ENCODE measurements around the gene KCNQ1. TPM values are rescaled to one million over a fixed set of nuclear protein-coding genes. Genes with fewer than 3 reads are reported as not detected.

Gene KCNQ1
- polyA plus RNA-seq, 1 donor from 2014 or later = not detected

- H3K9me3 ChIP-seq (ENCODE audit: low read length) = no peaks in the 10 kb centered on the region
- no peak overlapping the region for H2AFZ ChIP-seq (ENCODE audit: low read depth, low read length)
- no peaks in the 10 kb centered on the region for H3K9me2 ChIP-seq (ENCODE audit: insufficient read depth, low read length)
- no peaks in the 10 kb centered on the region for H4K20me1 ChIP-seq (ENCODE audit: insufficient read depth)
- H3K9ac ChIP-seq (ENCODE audit: low read length) = no peak overlapping the region
- no peaks in the 10 kb centered on the region for H3F3A ChIP-seq (ENCODE audit: insufficient read depth, low read length, poor library complexity, severe bottlenecking)
- peaks cover 20% of the 10 kb centered on the region for H3K27me3 ChIP-seq (ENCODE audit: insufficient read depth, low read depth, low read length)
- no peaks in the 10 kb centered on the region for H3K36me3 ChIP-seq (ENCODE audit: insufficient read depth, low read length)
- H3K4me2 ChIP-seq (ENCODE audit: low read length) = no peak overlapping the region
- H3K4me3 ChIP-seq (ENCODE audit: low read length) = no peak overlapping the region
- H3K27ac ChIP-seq (ENCODE audit: low read length) = no peak overlapping the region
- no peak for TF ChIP-seq EP300 (conservative IDR thresholded peaks at IDR 0.05; ENCODE audit: poor library complexity, severe bottlenecking)
- TF ChIP-seq TAF1 (IDR thresholded peaks at IDR 0.05; ENCODE audit: low read depth) = no peak
- no peak for TF ChIP-seq MXI1 (conservative IDR thresholded peaks at IDR 0.05; ENCODE audit: poor library complexity, severe bottlenecking)
- TF ChIP-seq POLR2AphosphoS5 (IDR thresholded peaks at IDR 0.05) = no peak
- TF ChIP-seq EZH2 (IDR thresholded peaks at IDR 0.05; ENCODE audit: borderline replicate concordance, insufficient read depth, low read length, poor library complexity, severe bottlenecking) = no peak
- TF ChIP-seq, protein P1, sequence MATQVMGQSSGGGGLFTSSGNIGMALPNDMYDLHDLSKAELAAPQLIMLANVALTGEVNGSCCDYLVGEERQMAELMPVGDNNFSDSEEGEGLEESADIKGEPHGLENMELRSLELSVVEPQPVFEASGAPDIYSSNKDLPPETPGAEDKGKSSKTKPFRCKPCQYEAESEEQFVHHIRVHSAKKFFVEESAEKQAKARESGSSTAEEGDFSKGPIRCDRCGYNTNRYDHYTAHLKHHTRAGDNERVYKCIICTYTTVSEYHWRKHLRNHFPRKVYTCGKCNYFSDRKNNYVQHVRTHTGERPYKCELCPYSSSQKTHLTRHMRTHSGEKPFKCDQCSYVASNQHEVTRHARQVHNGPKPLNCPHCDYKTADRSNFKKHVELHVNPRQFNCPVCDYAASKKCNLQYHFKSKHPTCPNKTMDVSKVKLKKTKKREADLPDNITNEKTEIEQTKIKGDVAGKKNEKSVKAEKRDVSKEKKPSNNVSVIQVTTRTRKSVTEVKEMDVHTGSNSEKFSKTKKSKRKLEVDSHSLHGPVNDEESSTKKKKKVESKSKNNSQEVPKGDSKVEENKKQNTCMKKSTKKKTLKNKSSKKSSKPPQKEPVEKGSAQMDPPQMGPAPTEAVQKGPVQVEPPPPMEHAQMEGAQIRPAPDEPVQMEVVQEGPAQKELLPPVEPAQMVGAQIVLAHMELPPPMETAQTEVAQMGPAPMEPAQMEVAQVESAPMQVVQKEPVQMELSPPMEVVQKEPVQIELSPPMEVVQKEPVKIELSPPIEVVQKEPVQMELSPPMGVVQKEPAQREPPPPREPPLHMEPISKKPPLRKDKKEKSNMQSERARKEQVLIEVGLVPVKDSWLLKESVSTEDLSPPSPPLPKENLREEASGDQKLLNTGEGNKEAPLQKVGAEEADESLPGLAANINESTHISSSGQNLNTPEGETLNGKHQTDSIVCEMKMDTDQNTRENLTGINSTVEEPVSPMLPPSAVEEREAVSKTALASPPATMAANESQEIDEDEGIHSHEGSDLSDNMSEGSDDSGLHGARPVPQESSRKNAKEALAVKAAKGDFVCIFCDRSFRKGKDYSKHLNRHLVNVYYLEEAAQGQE (IDR thresholded peaks at IDR 0.05; ENCODE audit: borderline replicate concordance) = no peak
- no peak for TF ChIP-seq SMC3 (conservative IDR thresholded peaks at IDR 0.05; ENCODE audit: poor library complexity)
- TF ChIP-seq CTCF (IDR thresholded peaks at IDR 0.05; ENCODE audit: poor library complexity, severe bottlenecking) = no peak
- TF ChIP-seq RAD21 (conservative IDR thresholded peaks at IDR 0.05) = no peak
- no peaks in the 10 kb centered on the region for H3K79me2 ChIP-seq (replicated peaks; ENCODE audit: insufficient read depth, low read length)
Observed at GRCh38 chr11:2728128-2728662, 283.4 kb downstream of the KCNQ1 start.

- H3K9ac ChIP-seq (ENCODE audit: low read length) = no peak overlapping the region
- no peaks in the 10 kb centered on the region for H3F3A ChIP-seq (ENCODE audit: insufficient read depth, low read length, poor library complexity, severe bottlenecking)
- no peak overlapping the region for H3K27ac ChIP-seq (ENCODE audit: low read length)
- TF ChIP-seq RAD21 (conservative IDR thresholded peaks at IDR 0.05) (no peak), MXI1 (conservative IDR thresholded peaks at IDR 0.05; ENCODE audit: poor library complexity, severe bottlenecking) (no peak), SMC3 (conservative IDR thresholded peaks at IDR 0.05; ENCODE audit: poor library complexity) (no peak), TAF1 (IDR thresholded peaks at IDR 0.05; ENCODE audit: low read depth) (no peak), CTCF (IDR thresholded peaks at IDR 0.05; ENCODE audit: poor library complexity, severe bottlenecking) (no peak), EZH2 (IDR thresholded peaks at IDR 0.05; ENCODE audit: borderline replicate concordance, insufficient read depth, low read length, poor library complexity, severe bottlenecking) (no peak), EP300 (conservative IDR thresholded peaks at IDR 0.05; ENCODE audit: poor library complexity, severe bottlenecking) (no peak), POLR2AphosphoS5 (IDR thresholded peaks at IDR 0.05) (no peak)
- TF ChIP-seq, protein P1 (IDR thresholded peaks at IDR 0.05; ENCODE audit: borderline replicate concordance) = no peak
- no peak overlapping the region for H3K4me3 ChIP-seq (ENCODE audit: low read length)
- no peaks in the 10 kb centered on the region for H3K9me3 ChIP-seq (ENCODE audit: low read length)
- no peak overlapping the region for H3K4me2 ChIP-seq (ENCODE audit: low read length)
- H3K79me2 ChIP-seq (replicated peaks; ENCODE audit: insufficient read depth, low read length) = no peaks in the 10 kb centered on the region
- no peaks in the 10 kb centered on the region for H4K20me1 ChIP-seq (ENCODE audit: insufficient read depth)
- H2AFZ ChIP-seq (ENCODE audit: low read depth, low read length) = no peak overlapping the region
- H3K9me2 ChIP-seq (ENCODE audit: insufficient read depth, low read length) = no peaks in the 10 kb centered on the region
- H3K27me3 ChIP-seq (ENCODE audit: insufficient read depth, low read depth, low read length) = peaks cover 15% of the 10 kb centered on the region
- no peaks in the 10 kb centered on the region for H3K36me3 ChIP-seq (ENCODE audit: insufficient read depth, low read length)
Observed at GRCh38 chr11:2728663-2729332, 284.0 kb downstream of the KCNQ1 start.

All from neural cell (in vitro differentiated cells).